Stimulated activated CD4-positive, alpha-beta T cell treated with anti-CD3 and anti-CD28 coated beads, Interleukin-4, amount 100 ng/mL, for 48 hours (primary cell): ENCODE measurements around the gene TTC4.

ENCODE experiments used
- DNase-seq, 2 donors: peaks; one replicate each; pipeline ENCODE4 v3.0.0-alpha.2; 2020; ENCODE audit warnings: low read depth in 2 of 2

Gene TTC4, protein sequence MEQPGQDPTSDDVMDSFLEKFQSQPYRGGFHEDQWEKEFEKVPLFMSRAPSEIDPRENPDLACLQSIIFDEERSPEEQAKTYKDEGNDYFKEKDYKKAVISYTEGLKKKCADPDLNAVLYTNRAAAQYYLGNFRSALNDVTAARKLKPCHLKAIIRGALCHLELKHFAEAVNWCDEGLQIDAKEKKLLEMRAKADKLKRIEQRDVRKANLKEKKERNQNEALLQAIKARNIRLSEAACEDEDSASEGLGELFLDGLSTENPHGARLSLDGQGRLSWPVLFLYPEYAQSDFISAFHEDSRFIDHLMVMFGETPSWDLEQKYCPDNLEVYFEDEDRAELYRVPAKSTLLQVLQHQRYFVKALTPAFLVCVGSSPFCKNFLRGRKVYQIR

DNA sequence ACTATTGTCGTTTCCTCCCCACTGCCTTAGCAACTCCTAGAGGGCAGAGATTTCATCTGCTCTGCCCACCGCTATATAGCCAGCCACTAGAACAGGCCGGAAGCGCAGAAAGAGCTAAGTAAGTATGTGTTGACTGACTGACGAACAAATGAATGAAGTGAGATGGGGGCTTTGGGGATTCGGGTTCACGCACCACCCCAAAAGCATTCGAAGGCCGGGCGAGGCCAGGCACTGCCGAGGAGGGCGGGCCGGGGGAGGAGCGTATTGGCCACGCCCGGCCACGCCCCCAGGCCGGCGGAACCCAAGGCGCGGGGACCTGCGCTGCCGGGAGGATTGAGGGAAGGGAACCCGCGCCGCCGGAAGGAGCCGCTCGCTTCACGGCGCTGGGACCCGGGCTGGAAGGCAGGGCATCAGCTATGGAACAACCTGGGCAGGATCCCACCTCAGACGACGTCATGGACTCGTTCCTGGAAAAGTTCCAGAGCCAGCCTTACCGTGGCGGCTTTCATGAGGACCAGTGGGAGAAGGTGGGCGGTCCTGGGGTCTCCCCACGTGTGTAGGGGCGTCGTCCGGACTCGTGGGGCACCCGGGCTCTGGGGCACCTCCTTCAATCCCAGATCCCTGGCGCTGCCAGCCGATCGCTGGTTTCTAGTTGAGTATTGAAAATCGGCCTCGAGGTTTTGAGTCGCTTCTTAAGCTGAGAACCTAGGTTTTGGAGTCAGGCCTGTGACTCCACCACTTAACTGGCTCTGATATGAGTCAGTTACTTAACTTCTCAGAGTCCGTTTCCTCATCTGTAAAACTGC lies at the start of gene TTC4:
Gene TTC4, plus strand, starts transcription at position 369 of the 806 bp plus-strand sequence. Its CDS starts 48 bp downstream, at position 417.
- DNase-seq: peak; percentile 76 to 83

DNA sequence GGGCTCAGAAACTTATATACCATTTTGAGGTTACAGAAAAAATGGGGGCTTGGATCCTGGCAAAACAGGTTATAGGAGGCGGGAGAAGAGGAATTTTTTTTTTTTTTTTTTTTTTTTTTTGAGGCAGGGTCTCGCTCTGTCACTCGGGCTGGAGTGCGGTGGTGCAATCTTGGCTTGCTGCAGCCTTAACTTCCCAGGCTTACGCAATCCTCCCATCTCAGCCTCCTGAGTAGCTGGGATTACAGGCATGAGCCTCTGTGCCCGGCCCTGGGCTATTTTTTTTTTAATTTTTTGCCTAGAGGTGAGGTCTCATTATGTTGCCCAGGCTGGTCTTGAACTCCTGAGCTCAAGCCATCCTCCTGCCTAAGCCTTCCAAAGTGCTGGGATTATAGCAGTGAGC lies 49.3 kb upstream of the TTC4 start:
- no peak for DNase-seq

DNA sequence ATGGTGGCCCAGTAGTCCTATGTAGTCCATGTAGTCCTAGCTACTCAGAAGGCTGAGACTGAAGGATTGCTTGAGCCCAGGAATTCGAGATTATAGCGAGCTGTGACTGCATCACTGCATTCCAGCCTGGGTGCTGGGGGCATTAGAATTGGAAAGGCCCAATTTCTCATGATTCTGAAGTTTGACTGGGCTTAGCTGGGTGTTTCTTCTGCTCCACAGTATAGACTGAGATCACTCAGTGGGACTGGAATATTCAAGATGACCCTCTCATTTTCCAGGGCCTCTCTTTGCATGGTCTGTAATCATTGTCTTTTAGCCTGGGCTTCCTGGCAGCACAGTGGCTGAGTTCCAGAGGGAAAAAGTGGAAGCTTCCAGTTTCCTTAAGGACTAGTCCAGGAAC lies 47.9 kb upstream of the TTC4 start:
- DNase-seq: no peak

DNA sequence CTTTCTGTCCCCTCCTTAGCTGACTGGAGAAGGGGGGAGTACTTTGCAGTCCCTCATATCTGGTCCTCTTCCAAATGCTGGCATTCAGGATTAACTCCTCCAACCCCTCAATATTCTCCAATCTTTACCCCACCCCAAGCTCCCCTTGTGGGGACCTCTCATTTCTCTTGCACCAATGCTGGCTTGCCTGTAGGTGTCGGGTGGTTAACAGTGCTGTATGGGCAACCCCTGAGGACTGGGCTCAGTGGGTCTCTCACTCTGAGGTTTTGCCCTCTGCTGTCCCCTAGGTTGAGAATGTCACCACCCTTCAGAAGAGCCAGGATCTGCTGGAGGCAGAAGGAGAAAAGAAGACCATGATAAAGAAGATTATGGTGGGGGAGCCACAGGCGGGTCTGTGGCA lies 47.1 kb upstream of the TTC4 start:
- no peak for DNase-seq

DNA sequence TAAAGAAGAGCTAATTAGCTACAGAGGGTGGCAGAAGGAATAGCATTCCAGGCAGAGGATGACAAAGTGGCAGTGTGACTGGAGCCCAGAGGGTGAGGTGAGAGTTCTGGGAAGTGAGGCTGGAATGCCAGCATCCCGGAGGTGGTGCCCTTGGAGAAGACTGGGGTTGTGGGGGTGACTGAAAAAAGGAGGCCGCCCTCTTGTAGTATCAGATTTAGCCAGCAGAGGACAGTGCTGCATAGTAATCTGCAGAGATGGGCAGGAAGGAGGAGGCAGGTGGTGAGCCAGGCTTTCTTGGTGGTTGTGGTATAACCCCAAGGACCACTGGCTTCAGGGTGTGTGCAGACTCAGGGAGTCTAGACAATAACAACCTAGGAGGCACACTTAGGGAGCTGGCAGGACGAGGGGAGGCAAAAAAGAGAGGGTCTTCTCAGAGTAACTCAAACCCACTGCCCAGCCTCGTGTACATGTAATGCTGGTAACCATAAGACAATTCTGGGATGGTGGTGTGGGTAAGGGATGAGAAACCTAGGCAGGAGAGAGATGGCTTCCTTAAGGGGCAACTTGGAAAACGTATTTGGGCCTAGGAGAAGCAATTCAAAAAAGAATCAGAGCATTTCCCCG lies 43.6 kb upstream of the TTC4 start:
- peak; percentile 59 to 68 for DNase-seq

DNA sequence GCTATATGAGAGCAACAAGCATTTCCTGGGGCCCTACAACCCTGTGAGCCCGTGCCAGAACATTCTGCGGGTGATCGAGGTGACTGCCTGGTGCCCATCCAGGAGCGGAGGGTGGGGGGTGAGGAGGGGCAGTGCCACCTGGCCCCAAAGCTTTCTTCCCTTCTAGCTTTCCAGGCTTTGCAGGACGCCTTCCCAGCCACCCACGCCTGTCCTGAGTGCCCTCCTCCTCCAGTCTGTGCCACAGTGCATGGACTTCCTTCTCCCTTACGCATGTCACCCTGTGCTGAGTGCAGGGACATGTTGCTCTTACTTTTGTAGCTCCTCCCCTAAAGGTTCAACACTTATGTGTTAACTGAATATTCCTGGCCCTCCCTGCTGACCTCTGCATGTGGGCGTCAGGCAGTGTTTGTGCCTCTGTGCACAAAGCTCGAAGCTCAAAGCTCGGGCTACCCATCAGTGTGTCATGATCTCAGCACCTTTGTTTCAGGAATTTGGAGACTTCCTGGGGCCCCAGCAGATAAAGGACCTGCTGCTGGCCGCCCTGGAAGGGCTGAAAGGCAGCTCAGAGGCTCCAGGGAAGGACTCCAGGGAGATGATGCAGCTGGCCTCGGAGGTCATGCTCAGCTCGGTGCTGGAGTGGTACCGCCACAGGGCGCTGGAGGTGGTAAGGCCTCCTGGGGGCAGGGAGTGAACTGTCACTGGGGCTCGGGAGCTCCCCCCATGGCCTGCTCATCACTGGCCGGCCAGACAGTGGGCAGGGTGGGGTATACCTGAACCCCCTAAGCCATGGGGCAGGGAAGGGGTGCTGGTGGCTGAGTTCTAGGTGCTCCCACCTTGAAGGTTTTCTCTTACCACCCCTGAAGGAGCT lies 36.7 kb upstream of the TTC4 start:
- DNase-seq: no peak

DNA sequence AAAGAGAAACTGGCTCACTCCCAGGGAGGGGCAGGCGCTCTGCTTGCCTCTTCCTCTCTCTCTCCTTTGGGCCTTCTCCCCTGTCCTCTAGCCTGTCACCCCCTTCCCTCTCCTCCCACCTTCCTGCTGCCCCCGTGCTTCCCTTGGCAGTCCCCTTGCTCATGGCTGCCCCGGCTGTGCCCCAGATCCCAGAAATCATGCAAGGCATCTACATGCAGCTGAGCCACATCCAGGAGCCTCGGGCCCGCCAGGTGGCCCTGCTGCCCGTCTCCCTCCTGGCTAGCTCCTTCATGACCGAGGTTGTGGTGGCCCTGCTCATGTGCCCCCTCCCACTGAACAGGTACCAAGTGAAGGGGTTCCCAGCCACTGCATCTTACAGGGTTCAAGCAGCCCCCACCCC lies 36.0 kb upstream of the TTC4 start:
- DNase-seq: no peak

DNA sequence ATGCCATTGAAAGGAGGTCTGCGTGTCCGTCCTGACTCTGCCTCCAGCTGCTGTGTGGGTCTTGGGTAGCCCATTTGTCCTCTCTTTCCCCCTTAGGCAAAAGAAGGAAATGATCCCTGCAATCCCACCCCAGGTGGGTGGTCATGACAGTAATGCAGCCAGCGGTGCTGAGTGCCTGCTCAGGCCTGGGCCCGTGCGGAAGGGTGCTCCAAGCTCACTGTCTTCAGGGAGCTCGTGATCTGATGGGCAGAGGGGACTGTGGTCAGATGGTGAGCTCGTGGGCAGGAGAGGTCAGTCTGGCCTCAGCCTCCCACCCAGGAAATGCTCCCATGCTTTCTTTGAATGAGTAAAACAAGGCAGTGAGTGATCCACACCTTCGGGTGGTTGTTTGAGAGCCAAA lies 35.3 kb upstream of the TTC4 start:
- DNase-seq: no peak

DNA sequence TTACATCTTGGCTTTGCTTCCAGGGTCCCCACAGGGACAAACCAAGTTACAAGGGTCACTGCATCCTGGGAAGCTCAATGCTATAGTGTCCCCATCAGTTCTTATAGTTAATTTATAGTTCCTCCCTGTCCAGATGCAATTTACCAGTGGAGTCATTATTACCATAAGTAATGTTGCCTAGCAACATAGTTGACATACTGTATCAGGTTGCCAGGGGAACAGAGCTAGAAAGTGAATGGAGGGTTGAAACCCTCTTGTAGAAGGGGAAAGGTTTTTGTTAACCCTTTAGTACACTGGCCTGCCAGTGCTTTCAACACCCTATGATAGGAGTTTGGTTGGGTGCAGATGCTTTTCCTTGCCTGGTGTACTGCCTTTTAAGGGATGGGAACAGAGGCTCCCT lies 34.3 kb upstream of the TTC4 start:
- no peak for DNase-seq

DNA sequence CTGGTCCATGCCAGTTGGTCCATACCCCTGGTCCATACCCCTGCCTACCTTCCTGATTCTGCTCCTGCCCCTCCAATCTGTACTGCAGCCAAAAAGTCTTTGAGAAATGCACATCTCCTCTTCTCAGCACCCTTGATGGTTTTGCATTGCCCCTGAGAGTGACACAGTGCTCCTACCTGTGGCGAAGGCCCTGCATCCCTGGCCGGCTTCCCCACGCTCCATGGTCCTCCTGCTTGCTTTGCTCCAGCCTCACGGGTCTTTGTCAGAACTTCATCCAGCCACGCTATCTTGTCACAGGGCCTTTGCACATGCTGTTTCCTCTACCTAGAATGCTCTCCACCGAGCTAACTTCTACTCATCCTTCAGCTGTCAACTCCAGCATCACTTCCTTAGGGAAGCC lies 32.2 kb upstream of the TTC4 start:
- no peak for DNase-seq

DNA sequence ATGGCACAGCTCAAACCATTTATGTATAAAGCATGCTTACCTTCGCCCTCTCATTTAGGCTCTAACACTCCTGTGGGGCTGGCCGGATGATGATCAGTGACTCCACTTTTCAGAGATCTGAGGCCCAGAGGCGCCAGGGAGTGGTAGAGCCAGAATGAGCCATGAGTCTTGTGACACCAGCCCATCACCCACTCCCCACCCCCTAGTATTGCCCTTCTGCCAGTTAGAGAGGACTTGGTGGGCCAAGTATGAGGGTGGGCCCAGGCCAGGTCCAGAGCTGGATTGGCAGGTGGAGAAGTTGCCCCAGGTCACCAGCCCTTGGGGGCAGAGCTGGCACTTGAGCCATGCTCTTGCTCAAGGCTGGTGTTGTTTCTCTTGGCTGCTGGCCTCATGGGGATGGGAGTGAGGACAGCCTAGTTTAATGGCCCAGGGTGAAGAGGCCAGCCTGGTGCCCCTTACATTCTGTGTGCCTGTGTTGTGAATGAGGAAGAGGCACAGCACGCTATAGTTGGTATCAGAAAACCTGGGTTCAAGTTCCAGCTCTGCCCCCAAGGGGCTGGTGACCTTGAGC lies 30.2 kb upstream of the TTC4 start:
- DNase-seq: no peak

DNA sequence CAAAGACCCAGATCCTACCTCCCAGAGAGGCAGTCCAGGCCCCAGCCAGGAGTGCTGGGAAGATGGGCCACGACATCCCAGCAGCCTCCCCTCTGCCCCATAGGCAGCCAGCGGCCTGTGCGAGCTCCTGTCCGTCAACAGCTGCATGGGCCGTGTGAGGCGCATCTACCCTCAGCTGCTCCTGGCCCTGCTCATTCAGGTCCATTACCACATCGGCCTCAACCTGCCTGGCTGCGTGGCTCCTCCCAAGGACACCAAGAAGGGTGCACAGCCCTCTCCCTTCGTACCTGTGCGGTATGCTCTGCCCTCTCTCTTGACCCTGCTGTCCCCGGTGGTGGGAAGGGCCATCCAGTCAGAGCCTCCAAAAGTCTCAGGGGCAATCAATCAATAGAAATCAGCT lies 29.5 kb upstream of the TTC4 start:
- no peak for DNase-seq

DNA sequence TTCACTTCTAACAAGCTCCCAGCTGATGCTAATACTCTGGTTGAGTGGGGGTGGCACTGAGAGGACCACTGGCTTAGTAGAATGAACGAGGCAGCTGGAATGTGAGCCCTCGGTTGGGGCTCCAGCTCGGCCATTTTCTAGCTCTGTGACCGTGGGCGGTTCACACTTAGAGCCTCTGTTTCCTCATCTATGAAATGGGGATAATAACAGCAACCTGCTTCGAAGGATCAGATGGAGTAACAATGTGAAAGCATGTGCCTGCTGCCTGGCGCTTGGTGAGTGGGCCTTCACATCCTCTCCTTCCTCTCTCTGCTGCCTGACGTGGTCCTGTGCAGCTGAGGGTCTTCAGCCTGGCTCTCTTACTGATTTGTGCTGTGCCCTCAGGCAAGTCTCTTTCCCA lies 20.9 kb upstream of the TTC4 start:
- no peak for DNase-seq

DNA sequence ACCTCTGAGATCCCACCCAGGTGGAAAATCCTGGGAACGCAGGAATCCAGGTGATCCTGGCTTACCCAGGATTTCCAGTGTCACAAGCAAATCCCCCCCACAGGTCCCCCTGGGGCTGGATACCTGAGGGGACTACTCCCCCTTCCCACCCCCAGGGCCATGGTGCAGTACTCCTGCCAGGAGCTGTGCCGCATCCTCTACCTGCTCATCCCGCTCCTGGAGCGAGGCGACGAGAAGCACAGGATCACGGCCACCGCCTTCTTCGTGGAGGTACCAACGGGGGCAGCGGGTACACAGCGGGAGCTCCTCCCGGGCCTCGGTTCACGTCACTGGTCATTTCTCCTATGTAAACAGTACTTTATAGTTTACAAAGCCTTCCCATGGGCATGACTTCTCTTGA lies 20.4 kb upstream of the TTC4 start:
- DNase-seq: no peak

DNA sequence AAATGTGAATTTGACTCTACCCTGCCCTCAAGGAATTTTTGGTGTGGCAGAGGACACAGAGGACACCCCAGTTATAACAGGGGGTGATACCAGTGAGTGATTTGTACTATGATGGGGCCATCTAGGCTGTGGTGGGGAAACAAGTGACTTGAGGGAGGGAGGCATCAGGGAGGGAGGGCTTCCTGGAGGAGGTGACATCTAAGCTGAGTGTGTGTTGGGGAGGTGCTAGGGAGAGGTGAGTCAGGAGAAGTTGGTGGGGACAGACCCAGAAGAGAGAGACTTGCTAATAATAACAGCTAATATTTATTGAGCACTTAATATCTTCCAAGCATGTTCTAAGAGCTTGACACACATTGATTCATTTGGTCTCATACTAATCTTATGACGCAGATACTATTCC lies 19.9 kb upstream of the TTC4 start:
- DNase-seq: no peak

DNA sequence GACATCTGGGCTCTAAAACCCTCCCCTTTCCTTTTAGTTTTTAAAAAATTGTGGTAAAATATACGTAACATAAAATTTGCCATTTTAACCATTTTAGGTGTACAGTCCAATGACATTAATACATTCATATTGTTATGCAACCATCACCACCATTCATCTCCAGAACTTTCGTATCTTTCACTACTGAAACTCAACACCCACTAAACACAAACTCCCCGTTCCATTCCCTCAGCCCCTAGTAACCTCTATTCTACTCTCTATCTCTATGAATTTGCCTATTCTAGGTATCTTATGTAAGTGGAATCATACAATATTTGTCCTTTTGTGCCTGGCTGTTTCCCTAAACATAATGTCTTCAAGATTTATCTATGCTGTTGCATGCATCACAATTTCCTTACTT lies 19.4 kb upstream of the TTC4 start:
- no peak for DNase-seq

DNA sequence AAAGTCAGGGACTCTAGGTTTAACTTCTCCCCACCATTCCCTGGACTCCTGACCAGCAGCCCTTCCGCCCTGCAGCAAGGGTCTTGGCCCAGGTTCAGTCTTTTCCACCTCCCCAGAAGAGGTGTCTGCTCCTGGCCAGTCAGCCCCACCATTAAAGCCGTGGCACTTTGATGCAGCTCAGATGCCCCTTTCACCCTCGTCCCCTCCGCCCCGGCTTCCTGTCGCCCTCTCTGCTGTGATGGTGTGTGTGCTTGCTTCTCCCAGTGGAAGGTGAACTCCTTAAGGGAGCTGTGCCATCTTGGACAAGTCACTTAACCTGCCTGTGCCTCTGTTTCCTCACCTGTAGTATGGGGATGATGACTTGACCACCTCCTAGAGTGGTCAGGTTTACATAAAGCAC lies 17.8 kb upstream of the TTC4 start:
- no peak for DNase-seq

DNA sequence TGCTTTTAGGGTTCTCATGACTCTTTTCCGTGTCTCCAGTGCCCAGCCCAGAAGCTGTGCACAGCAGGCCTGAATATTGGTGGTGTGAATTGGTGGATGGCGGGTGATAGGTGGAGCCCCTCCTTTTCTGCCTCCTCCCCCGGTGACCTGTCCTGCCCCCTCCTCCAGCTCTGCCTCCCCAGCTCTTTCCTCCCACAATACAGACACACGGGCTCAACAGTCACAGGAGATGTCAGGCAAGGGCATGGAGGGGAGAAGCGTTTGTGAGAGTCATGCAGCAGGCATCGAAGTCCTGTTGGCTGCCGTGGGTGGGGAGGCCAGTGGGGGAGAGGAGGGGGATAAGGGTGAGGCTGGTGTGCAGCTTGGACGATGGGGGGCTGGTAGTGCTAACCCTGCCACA lies 17.3 kb upstream of the TTC4 start:
- no peak for DNase-seq

DNA sequence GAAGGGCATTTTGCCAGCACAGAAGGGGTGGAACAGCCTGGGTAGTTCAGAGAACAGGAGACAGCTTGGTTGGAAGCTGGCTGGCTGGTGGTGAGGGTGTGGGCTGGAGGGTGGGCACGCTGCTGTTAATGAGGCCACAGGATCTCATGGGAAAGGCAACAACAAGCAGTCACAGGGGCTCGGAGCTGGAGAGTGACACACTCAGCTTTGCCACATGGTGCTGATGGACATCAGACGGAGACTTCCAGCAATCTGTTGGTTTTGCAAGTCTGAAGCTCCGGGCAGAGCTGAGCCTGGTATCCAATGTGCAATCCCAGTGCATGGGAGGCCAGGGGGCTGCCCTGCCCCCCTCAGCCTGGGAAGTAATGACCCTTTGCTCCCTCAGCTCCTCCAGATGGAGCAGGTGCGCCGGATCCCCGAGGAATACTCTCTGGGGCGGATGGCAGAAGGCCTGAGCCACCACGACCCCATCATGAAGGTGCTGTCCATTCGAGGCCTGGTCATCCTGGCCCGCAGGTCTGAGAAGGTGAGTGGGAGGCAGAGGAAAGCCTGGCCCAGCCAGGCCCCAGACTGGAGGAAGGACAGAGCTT lies 15.6 kb upstream of the TTC4 start:
- no peak for DNase-seq

DNA sequence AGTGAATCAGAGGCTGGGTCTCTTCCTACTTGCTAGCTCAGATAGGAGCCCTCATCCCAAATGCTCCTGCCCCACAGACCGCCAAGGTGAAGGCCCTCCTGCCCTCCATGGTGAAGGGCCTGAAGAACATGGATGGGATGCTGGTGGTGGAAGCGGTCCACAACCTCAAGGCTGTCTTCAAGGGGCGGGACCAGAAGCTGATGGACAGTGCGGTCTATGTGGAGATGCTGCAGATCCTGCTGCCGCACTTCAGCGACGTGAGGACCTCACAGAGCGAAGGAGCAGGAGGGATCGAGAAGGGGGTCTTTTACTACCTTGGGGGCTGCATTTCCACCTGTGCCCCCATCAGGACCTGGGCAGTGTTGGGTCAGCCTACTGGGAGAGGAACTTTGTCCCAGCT lies 14.6 kb upstream of the TTC4 start:
- no peak for DNase-seq

DNA sequence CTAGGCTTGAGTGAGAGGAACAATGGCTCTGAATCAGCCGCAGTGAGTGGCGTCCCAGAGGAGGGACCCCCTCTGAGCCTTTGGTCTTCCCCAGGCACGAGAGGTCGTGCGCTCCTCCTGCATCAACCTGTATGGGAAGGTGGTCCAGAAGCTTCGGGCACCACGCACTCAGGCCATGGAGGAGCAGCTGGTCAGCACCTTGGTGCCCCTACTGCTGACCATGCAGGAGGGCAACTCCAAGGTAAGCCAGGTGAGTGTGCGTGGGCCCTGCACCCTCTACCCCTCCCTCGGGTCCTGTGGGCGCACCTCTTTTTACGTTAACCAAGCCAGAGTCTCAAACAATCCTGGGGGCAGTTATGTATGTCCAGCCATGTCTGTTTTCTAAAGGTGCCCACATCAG lies 13.7 kb upstream of the TTC4 start:
- no peak for DNase-seq
